ENCODE results near the gene GPRC5C. TPM values are rescaled to one million over a fixed set of nuclear protein-coding genes. Genes with fewer than 3 reads are reported as not detected.

The GPRC5C gene, protein sequence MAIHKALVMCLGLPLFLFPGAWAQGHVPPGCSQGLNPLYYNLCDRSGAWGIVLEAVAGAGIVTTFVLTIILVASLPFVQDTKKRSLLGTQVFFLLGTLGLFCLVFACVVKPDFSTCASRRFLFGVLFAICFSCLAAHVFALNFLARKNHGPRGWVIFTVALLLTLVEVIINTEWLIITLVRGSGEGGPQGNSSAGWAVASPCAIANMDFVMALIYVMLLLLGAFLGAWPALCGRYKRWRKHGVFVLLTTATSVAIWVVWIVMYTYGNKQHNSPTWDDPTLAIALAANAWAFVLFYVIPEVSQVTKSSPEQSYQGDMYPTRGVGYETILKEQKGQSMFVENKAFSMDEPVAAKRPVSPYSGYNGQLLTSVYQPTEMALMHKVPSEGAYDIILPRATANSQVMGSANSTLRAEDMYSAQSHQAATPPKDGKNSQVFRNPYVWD
- 10 to 100 TPM; 12.6 to 23.6 (median 14.5) TPM for total RNA-seq

DNA sequence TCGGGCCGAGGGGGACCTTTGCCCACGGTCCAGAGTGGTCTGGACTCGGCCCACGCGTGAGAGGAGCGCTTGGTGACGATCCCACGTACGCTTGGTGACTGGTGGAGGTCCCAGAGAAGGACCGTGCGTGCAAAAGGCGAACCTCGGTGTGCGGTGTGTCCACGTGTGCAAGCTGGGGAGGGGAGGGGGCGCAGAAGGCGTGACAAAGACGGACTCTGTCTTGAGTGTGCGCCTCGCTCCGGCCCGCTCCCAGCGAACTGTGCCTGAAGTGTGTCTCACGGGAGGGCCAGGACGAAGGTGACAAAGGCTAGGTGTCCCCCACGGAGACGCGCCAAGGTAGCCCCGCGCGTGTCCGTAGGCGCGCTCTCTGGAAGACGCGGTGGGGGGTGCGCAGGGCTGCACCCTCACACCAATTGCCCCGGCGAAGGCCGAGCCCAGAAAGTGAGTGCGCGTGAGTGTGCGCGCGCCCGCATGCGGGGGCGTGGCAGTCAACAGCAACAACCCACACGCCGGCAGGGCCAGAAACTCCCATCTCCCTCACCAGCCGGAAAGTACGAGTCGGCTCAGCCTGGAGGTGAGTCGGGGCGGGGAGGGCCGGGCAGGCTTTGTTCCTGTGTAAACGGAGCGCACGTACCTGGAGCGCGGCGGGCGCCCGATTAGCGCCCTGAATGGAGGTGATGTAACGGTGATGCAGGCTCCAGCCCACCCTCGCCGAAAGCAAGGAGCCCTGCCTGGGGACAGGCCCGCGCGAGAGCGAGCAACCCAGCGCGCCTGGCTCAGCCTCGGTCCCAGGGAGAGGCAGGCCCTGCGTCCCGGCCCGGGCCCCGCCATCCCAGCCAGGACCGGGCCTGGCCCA lies at the start of gene GPRC5C:
Gene GPRC5C (plus strand): TSS at position 521 of the 856 bp plus-strand sequence. CDS start 7,689 bp downstream, outside the sequence.
- no peaks in the 10 kb centered on the region for H3K36me3 ChIP-seq
- H3K4me1 ChIP-seq: peaks cover 28 to 49% (median 46%) of the 10 kb centered on the region in 4 donors
- no peaks in the 10 kb centered on the region for H3K9me3 ChIP-seq
- intact Hi-C loops (cut with DNase I): no loop called here
- under 1% methylated on average over 48 of the region's 81 CpGs for WGBS
- no peak for DNase-seq (ENCODE audit: extremely low spot score)
- H3K27me3 ChIP-seq: peaks cover 0 to 32% (median 11%) of the 10 kb centered on the region in 4 donors
- TF ChIP-seq CTCF (IDR thresholded peaks at IDR 0.05) (no peak), POLR2A (IDR thresholded peaks at IDR 0.05; ENCODE audit: low read depth) (peak; percentile 38), POLR2AphosphoS5 (IDR thresholded peaks at IDR 0.05) (peak; percentile 53 to 55), EP300 (IDR thresholded peaks at IDR 0.05) (no peak)
- peak within 1 kb of the TSS; percentile 88 to 90 (median 89) for H3K27ac ChIP-seq (replicated peaks in 1 of 4)
- peak within 1 kb of the TSS; percentile 61 to 72 (median 66) for H3K4me3 ChIP-seq

DNA sequence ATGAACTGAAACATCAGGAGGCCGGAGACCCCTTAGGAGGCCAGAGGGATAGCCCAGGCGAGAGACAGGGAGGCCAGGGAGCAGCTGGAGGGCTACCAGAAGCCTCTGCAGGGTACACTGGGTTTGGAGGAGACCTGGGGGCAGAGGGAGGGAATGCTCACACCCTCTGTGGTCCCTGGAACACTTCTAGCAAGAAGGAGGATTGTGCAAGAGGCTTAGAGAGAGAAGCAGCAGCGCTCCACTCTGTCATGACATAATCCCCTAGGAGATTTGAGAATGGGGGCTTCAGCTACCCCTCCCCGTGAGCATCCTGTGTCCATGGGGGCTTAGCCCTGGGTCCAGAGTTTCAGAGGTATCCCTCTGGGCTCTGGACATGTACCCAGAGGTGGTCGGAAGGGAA lies 48.7 kb upstream of the GPRC5C start:
- H3K36me3 ChIP-seq: no peaks in the 10 kb centered on the region
- DNase-seq (ENCODE audit: extremely low spot score): no peak
- no peak overlapping the region for H3K4me3 ChIP-seq
- H3K27ac ChIP-seq (replicated peaks in 1 of 4): no peak overlapping the region
- TF ChIP-seq POLR2A (IDR thresholded peaks at IDR 0.05; ENCODE audit: low read depth): no peak
- WGBS: 91% methylated on average over 4 of the region's 5 CpGs
- intact Hi-C loops (cut with DNase I): loop anchor here (5.0 kb wide), 1 partner anchor 44 kb away; no protein-coding TSS in a partner anchor
- no peaks in the 10 kb centered on the region for H3K9me3 ChIP-seq
- peaks cover 16 to 30% (median 23%) of the 10 kb centered on the region in 4 donors for H3K4me1 ChIP-seq
- H3K27me3 ChIP-seq: no peaks in the 10 kb centered on the region

DNA sequence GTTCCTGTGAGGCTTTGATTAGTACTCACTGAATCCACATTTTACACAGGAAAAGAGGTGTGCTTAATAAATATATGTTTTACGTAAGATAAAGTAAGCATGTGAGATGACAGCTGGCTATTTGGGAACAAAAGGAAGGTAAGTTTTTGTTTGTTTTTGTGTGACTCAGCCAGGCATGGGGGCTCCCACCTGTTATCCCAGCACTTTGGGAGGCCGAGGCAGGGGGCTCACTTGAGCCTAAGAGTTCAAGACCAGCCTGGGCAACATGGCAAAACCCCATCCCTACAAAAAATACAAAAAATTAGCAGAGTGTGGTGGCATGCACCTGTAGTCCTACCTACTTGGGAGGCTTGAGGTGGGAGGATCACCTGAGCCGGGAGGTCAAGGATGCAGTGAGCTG lies 46.7 kb upstream of the GPRC5C start:
- Histone ChIP-seq H3K27ac (replicated peaks in 1 of 4) (no peak overlapping the region), H3K4me1 (peaks cover 4 to 17% (median 10%) of the 10 kb centered on the region in 4 donors), H3K9me3 (no peaks in the 10 kb centered on the region), H3K36me3 (no peaks in the 10 kb centered on the region), H3K27me3 (no peaks in the 10 kb centered on the region), H3K4me3 (no peak overlapping the region)
- no peak for DNase-seq (ENCODE audit: extremely low spot score)
- 91% methylated on average over 3 of the region's 3 CpGs for WGBS
- intact Hi-C loops (cut with DNase I): no loop called here
- TF ChIP-seq POLR2AphosphoS5 (IDR thresholded peaks at IDR 0.05) (no peak), POLR2A (IDR thresholded peaks at IDR 0.05; ENCODE audit: low read depth) (no peak), CTCF (IDR thresholded peaks at IDR 0.05) (no peak), EP300 (IDR thresholded peaks at IDR 0.05) (no peak)

- intact Hi-C loops (cut with DNase I): no loop called here
- Histone ChIP-seq H3K9me3 (no peaks in the 10 kb centered on the region), H3K4me1 (peaks cover 0 to 14% (median 5%) of the 10 kb centered on the region in 4 donors), H3K27ac (replicated peaks in 1 of 4) (no peak overlapping the region), H3K4me3 (no peak overlapping the region), H3K36me3 (no peaks in the 10 kb centered on the region), H3K27me3 (no peaks in the 10 kb centered on the region)
- DNase-seq (ENCODE audit: extremely low spot score): no peak
- 36% methylated on average over 8 of the region's 8 CpGs for WGBS
- TF ChIP-seq POLR2AphosphoS5 (IDR thresholded peaks at IDR 0.05) (no peak), EP300 (IDR thresholded peaks at IDR 0.05) (no peak), POLR2A (IDR thresholded peaks at IDR 0.05; ENCODE audit: low read depth) (no peak), CTCF (IDR thresholded peaks at IDR 0.05) (no peak)
Measured at GRCh38 chr17:74386386-74386785, 45.5 kb upstream of the GPRC5C start.

All from esophagus muscularis mucosa (tissue), 4 donors.